HepG2 (cell line): ENCODE measurements around the gene NDUFS1. TPM values are rescaled to one million over a fixed set of nuclear protein-coding genes. Genes with fewer than 3 reads are reported as not detected.

ENCODE experiments used
- ATAC-seq: fragments of 200-7000 bp; cut with Tn5 transposase; 3 replicates; pipeline ENCODE4 v1.9.1; 2020; ENCODE audit warnings: mild to moderate bottlenecking, moderate library complexity
- BruUV-seq: library from RNA; stranded (reverse); fragments of 400-500 nt; replicated peaks from 2 replicates; lab custom pipeline; 2021; lab: Mats Ljungman, UMichigan
- CTCF ChIA-PET: fragments of 300-600 bp; formaldehyde crosslinking; extraction: SDS; loops from one replicate; lab custom pipeline; 2021; ENCODE audit warnings: low total read pairs, inconsistent platforms, low intra/inter-chr PET ratio; lab: Yijun Ruan, JAX
- POLR2A ChIA-PET: fragments of 350-600 bp; sonication (Branson Sonifier 250); formaldehyde crosslinking; loops from one replicate; lab custom pipeline; 2020; ENCODE audit warnings: antibody characterized with exemption, inconsistent platforms; lab: Yijun Ruan, JAX
- DNase-seq: peaks from one replicate; pipeline ENCODE4 v3.0.0-alpha.2; 2015; ENCODE audit warnings: low spot score
- FAIRE-seq: peaks from 3 replicates; lab custom pipeline; 2011; peaks lifted over from hg19 to GRCh38; lab: Jason Lieb, UNC
- H2AFZ ChIP-seq: one replicate; pipeline ENCODE4 v1.6.1; 2011; ENCODE audit warnings: low read length, inconsistent platforms
- H3K27ac ChIP-seq: fragments of 300-600 bp; 3 replicates; pipeline ENCODE4 v1.8.0; 2011; ENCODE audit warnings: mixed run types, mild to moderate bottlenecking, mixed read lengths, low read length, inconsistent platforms; ENCODE audit not compliant: insufficient read depth; ENCODE audit errors: extremely low read length
- H3K27me3 ChIP-seq, 2 experiments: fragments of 200-600 bp in 1 of 2; 2 replicates in 1 of 2; 3 replicates in 1 of 2; pipeline versions ENCODE4 v1.6.0 to v1.8.0; 2011; ENCODE audit warnings: low read length in 2 of 2, mild to moderate bottlenecking in 2 of 2, moderate library complexity in 2 of 2, inconsistent platforms in 1 of 2; ENCODE audit not compliant: insufficient read depth in 2 of 2, control insufficient read depth in 1 of 2
- H3K36me3 ChIP-seq, 2 experiments: fragments of 200-600 bp in 1 of 2; replicated peaks in 1 of 2; 2 replicates in 1 of 2; 3 replicates in 1 of 2; pipeline versions ENCODE4 v1.5.1 to v1.8.0; 2011; ENCODE audit warnings: low read length in 2 of 2, inconsistent platforms in 1 of 2; ENCODE audit not compliant: insufficient read depth in 2 of 2, control insufficient read depth in 1 of 2
- H3K4me1 ChIP-seq: 2 replicates; pipeline ENCODE4 v1.5.1; 2012; ENCODE audit warnings: low read length, inconsistent platforms; ENCODE audit not compliant: insufficient read depth
- H3K4me2 ChIP-seq: 2 replicates; pipeline ENCODE4 v1.6.0; 2011; ENCODE audit warnings: low read depth, low read length, inconsistent platforms
- H3K4me3 ChIP-seq, 3 experiments: fragments of 200-600 bp in 1 of 3; sonication (generic), shearing (Covaris generic) in 1 of 3; replicated peaks in 1 of 3; 2 replicates each; pipeline ENCODE4 v1.5.1; 2011 to 2016; ENCODE audit warnings: low read length in 3 of 3, inconsistent platforms in 2 of 3, low read depth in 2 of 3, mild to moderate bottlenecking in 2 of 3, control low read depth in 1 of 3, mixed read lengths in 1 of 3; ENCODE audit not compliant: insufficient read depth in 1 of 3
- H3K79me2 ChIP-seq: one replicate; pipeline ENCODE4 v1.6.1; 2011; ENCODE audit warnings: low read length, inconsistent platforms; ENCODE audit not compliant: insufficient read depth
- H3K9ac ChIP-seq: 2 replicates; pipeline ENCODE4 v1.6.0; 2011; ENCODE audit warnings: mild to moderate bottlenecking, low read depth, low read length, inconsistent platforms; ENCODE audit not compliant: insufficient read depth
- H3K9me3 ChIP-seq: 2 replicates; pipeline ENCODE4 v1.5.1; 2012; ENCODE audit warnings: mild to moderate bottlenecking, low read length
- H4K20me1 ChIP-seq: 2 replicates; pipeline ENCODE4 v1.6.0; 2011; ENCODE audit warnings: inconsistent platforms, mild to moderate bottlenecking, low read length, moderate library complexity; ENCODE audit not compliant: insufficient read depth
- DNMT1 ChIP-seq: sonication (generic); formaldehyde crosslinking; IDR thresholded peaks from 2 replicates; pipeline ENCODE4 v1.5.1; 2020; ENCODE audit warnings: mild to moderate bottlenecking, missing genetic modification reagents
- MTF2 ChIP-seq: sonication (generic); formaldehyde crosslinking; IDR thresholded peaks from 2 replicates; pipeline ENCODE4 v1.5.0; 2020; ENCODE audit warnings: missing genetic modification reagents, borderline replicate concordance
- NFYB ChIP-seq: sonication (generic); formaldehyde crosslinking; IDR thresholded peaks from 2 replicates; pipeline ENCODE4 v1.4.0; 2020; ENCODE audit warnings: missing genetic modification reagents
- PCBP2 ChIP-seq: fragments of 200-400 bp; formaldehyde crosslinking; optimal IDR thresholded peaks from 2 replicates; pipeline ENCODE3; 2018; ENCODE audit warnings: low read length, low read depth; ENCODE audit not compliant: poor library complexity, severe bottlenecking
- PHB2 ChIP-seq: fragments of 450-650 bp; IDR thresholded peaks from 2 replicates; pipeline ENCODE4 v1.6.1; 2018; ENCODE audit not compliant: partially characterized antibody
- SP1 ChIP-seq, 2 experiments: fragments of 450-650 bp in 1 of 2; sonication (generic) in 1 of 2; formaldehyde crosslinking in 1 of 2; IDR thresholded peaks; 2 replicates each; pipeline versions ENCODE4 v1.4.0 to v1.6.1; 2016 to 2020; ENCODE audit warnings: missing genetic modification reagents in 1 of 2
- TARDBP ChIP-seq: sonication (generic); formaldehyde crosslinking; IDR thresholded peaks from 2 replicates; pipeline ENCODE4 v1.8.0; 2022; ENCODE audit warnings: mild to moderate bottlenecking, missing genetic modification reagents
- ZEB1 ChIP-seq: IDR thresholded peaks from 2 replicates; pipeline ENCODE4 v1.6.1; 2012; ENCODE audit warnings: mild to moderate bottlenecking, low read depth, inconsistent platforms; ENCODE audit not compliant: insufficient replicate concordance
- ZNF569 ChIP-seq: sonication (generic); formaldehyde crosslinking; IDR thresholded peaks from 2 replicates; pipeline ENCODE4 v1.5.0; 2020; ENCODE audit warnings: mild to moderate bottlenecking, missing genetic modification reagents, moderate library complexity, borderline replicate concordance
- WGBS: methylation state at CpG from one replicate; pipeline ENCODE4 v1.1.6; 2017; ENCODE audit warnings: low lambda C conversion rate; 5-methylcytosine and 5-hydroxymethylcytosine counted together
- in situ Hi-C: cut with HindIII; loops from 2 replicates; pipeline ENCODE4 v1.10.0; 2017; ENCODE audit warnings: low pct_unique_long_range_greater_than_20kb; ENCODE audit not compliant: extremely low pct_ligation_motif_present
- intact Hi-C: fragments of 100-400 bp; cut with micrococcal nuclease; formaldehyde crosslinking; loops from one replicate; pipeline ENCODE4 v1.10.0; 2022; ENCODE audit not compliant: unreplicated experiment
- polyA plus RNA-seq, 8 experiments: library from polyadenylated mRNA; depleted of rRNA in 3 of 8; stranded (reverse) in 7 of 8; unstranded in 1 of 8; fragments of >200 nt; fragmentation: Illumina TruSeq in 4 of 8; extraction: Trizol in 4 of 8; gene quantifications; 2 replicates each; pipeline versions ENCODE4 v1.2.1 to v1.2.3, GENCODE V29; 2011 to 2016; ENCODE audit warnings: low read depth in 4 of 8, missing spikeins in 1 of 8, mixed read lengths in 1 of 8; ENCODE audit not compliant: insufficient read depth in 1 of 8
- total RNA-seq, 5 experiments: library from RNA; depleted of rRNA; stranded (reverse); fragments of >200 nt; fragmentation: Illumina TruSeq; extraction: Trizol; gene quantifications; 2 replicates each; pipeline ENCODE4 v1.2.3, GENCODE V29; 2016; ENCODE audit warnings: low read depth in 1 of 5
- TF ChIP-seq, protein P1 (sequence below), 2 experiments: fragments of 450-650 bp in 1 of 2; sonication (generic) in 1 of 2; formaldehyde crosslinking; IDR thresholded peaks; 2 replicates each; pipeline versions ENCODE4 v1.5.0 to v1.8.0; 2020 to 2022; ENCODE audit warnings: mild to moderate bottlenecking in 1 of 2, missing genetic modification reagents in 1 of 2
- TF ChIP-seq, protein P2 (sequence below): sonication (generic); formaldehyde crosslinking; conservative IDR thresholded peaks from 2 replicates; pipeline ENCODE4 v1.4.0; 2020; ENCODE audit warnings: mild to moderate bottlenecking, missing genetic modification reagents, moderate library complexity
- TF ChIP-seq, protein P3 (sequence below): sonication (generic); formaldehyde crosslinking; IDR thresholded peaks from 2 replicates; pipeline ENCODE4 v1.4.0; 2020; ENCODE audit warnings: missing genetic modification reagents

The NDUFS1 gene
- total and polyA plus RNA-seq, 2 of the 13 experiments (the other 11 are each of a cell fraction or from before 2014, with no cell fraction given) = 139 to 242 TPM

DNA sequence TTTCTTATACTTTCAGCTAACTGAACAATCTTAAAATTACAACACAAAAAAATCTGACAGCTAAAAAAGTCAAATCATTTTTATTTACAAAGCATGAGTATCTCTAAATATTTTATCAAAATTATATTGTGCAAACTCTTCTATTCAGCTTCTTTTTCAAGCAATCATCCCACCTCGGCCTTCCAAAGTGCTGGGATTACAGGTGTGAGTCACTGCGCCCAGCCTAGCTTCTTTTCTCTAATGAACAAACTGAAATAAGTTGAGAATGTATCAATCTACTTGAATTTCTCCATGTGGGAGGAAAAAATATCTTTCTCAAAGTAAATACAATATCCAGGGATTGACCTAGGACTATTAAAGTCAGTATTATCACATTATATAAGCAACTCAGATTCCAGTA is 14.9 kb downstream of the NDUFS1 start (continued):
- no peak for TF ChIP-seq SP1 (IDR thresholded peaks at IDR 0.05)
- no peak for TF ChIP-seq SP1 (CRISPR knock-in tag; IDR thresholded peaks at IDR 0.05)
- TF ChIP-seq, protein P1, sequence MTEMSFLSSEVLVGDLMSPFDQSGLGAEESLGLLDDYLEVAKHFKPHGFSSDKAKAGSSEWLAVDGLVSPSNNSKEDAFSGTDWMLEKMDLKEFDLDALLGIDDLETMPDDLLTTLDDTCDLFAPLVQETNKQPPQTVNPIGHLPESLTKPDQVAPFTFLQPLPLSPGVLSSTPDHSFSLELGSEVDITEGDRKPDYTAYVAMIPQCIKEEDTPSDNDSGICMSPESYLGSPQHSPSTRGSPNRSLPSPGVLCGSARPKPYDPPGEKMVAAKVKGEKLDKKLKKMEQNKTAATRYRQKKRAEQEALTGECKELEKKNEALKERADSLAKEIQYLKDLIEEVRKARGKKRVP (CRISPR knock-in tag; IDR thresholded peaks at IDR 0.05) = no peak
- TF ChIP-seq, protein P2, sequence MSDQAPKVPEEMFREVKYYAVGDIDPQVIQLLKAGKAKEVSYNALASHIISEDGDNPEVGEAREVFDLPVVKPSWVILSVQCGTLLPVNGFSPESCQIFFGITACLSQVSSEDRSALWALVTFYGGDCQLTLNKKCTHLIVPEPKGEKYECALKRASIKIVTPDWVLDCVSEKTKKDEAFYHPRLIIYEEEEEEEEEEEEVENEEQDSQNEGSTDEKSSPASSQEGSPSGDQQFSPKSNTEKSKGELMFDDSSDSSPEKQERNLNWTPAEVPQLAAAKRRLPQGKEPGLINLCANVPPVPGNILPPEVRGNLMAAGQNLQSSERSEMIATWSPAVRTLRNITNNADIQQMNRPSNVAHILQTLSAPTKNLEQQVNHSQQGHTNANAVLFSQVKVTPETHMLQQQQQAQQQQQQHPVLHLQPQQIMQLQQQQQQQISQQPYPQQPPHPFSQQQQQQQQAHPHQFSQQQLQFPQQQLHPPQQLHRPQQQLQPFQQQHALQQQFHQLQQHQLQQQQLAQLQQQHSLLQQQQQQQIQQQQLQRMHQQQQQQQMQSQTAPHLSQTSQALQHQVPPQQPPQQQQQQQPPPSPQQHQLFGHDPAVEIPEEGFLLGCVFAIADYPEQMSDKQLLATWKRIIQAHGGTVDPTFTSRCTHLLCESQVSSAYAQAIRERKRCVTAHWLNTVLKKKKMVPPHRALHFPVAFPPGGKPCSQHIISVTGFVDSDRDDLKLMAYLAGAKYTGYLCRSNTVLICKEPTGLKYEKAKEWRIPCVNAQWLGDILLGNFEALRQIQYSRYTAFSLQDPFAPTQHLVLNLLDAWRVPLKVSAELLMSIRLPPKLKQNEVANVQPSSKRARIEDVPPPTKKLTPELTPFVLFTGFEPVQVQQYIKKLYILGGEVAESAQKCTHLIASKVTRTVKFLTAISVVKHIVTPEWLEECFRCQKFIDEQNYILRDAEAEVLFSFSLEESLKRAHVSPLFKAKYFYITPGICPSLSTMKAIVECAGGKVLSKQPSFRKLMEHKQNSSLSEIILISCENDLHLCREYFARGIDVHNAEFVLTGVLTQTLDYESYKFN (CRISPR knock-in tag) = no peak

DNA sequence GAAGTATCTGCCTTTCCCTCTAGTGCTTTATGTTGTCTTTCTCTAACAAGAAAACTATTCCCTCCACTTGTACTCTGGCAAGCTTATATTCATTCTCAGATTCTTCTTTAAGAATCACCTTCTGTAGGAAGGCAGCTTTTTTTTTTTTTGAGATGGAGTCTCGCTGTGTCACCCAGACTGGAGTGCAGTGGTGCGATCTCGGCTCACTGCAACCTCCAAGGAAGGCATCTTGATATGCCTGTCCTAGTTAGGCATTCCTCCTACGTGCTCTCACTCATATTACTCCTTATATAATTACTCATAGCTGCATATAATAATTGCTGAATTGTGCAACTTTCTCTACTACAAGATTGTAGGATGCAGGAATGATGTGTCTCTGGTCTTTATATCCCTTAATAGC is 15.8 kb downstream of the NDUFS1 start:
- CTCF ChIA-PET = no interaction called here
- H3K4me1 ChIP-seq = no peaks in the 10 kb centered on the region
- H3K27me3 ChIP-seq = no peaks in the 10 kb centered on the region
- DNase-seq (no peak), ATAC-seq (no peak), FAIRE-seq (no peak)
- no peaks in the 10 kb centered on the region for H3K79me2 ChIP-seq
- H3K4me3 ChIP-seq = no peak overlapping the region
- POLR2A ChIA-PET = no interaction called here
- no peak overlapping the region for H2AFZ ChIP-seq
- in situ Hi-C loops = no loop called here
- H3K36me3 ChIP-seq = peaks cover 32 to 86% of the 10 kb centered on the region in 2 experiments
- no peak overlapping the region for H3K9ac ChIP-seq
- no peaks in the 10 kb centered on the region for H4K20me1 ChIP-seq
- no peak overlapping the region for H3K4me2 ChIP-seq
- intact Hi-C loops = no loop called here
- WGBS = over 99% methylated on average over 4 of the region's 4 CpGs
- H3K27ac ChIP-seq = no peak overlapping the region
- no peaks in the 10 kb centered on the region for H3K9me3 ChIP-seq
- BruUV-seq = no TSS peak
- TF ChIP-seq ZNF569 (CRISPR knock-in tag) = no peak
- no peak for TF ChIP-seq NFYB (CRISPR knock-in tag)
- TF ChIP-seq, protein P1 (CRISPR knock-in tag; IDR thresholded peaks at IDR 0.05) = no peak
- no peak for TF ChIP-seq ZEB1
- TF ChIP-seq PHB2 = no peak
- no peak for TF ChIP-seq DNMT1 (CRISPR knock-in tag)
- TF ChIP-seq TARDBP = no peak
- TF ChIP-seq MTF2 (CRISPR knock-in tag) = no peak
- TF ChIP-seq, protein P3, sequence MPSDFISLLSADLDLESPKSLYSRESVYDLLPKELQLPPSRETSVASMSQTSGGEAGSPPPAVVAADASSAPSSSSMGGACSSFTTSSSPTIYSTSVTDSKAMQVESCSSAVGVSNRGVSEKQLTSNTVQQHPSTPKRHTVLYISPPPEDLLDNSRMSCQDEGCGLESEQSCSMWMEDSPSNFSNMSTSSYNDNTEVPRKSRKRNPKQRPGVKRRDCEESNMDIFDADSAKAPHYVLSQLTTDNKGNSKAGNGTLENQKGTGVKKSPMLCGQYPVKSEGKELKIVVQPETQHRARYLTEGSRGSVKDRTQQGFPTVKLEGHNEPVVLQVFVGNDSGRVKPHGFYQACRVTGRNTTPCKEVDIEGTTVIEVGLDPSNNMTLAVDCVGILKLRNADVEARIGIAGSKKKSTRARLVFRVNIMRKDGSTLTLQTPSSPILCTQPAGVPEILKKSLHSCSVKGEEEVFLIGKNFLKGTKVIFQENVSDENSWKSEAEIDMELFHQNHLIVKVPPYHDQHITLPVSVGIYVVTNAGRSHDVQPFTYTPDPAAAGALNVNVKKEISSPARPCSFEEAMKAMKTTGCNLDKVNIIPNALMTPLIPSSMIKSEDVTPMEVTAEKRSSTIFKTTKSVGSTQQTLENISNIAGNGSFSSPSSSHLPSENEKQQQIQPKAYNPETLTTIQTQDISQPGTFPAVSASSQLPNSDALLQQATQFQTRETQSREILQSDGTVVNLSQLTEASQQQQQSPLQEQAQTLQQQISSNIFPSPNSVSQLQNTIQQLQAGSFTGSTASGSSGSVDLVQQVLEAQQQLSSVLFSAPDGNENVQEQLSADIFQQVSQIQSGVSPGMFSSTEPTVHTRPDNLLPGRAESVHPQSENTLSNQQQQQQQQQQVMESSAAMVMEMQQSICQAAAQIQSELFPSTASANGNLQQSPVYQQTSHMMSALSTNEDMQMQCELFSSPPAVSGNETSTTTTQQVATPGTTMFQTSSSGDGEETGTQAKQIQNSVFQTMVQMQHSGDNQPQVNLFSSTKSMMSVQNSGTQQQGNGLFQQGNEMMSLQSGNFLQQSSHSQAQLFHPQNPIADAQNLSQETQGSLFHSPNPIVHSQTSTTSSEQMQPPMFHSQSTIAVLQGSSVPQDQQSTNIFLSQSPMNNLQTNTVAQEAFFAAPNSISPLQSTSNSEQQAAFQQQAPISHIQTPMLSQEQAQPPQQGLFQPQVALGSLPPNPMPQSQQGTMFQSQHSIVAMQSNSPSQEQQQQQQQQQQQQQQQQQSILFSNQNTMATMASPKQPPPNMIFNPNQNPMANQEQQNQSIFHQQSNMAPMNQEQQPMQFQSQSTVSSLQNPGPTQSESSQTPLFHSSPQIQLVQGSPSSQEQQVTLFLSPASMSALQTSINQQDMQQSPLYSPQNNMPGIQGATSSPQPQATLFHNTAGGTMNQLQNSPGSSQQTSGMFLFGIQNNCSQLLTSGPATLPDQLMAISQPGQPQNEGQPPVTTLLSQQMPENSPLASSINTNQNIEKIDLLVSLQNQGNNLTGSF (CRISPR knock-in tag) = no peak
- no peak for TF ChIP-seq PCBP2
